Activated T-helper 17 cell treated with anti-CD3 and anti-CD28 coated beads, Interleukin-2, amount 50 U/mL, for 72 hours (primary cell): ENCODE results near the gene TRMT10C. TPM values are rescaled to one million over a fixed set of nuclear protein-coding genes. Genes with fewer than 3 reads are reported as not detected.

ENCODE experiments used
- ATAC-seq: fragments of 150-1000 bp; cut with Tn5 transposase; replicated peaks from 2 replicates; pipeline ENCODE4 v1.10.0; 2021; ENCODE audit warnings: mild to moderate bottlenecking, moderate library complexity
- H3K27ac Mint-ChIP-seq: one replicate; pipeline ENCODE4 v1.8.0; 2022; ENCODE audit warnings: mixed read lengths
- H3K27me3 Mint-ChIP-seq: one replicate; pipeline ENCODE4 v1.8.0; 2022; ENCODE audit warnings: mixed read lengths
- H3K36me3 Mint-ChIP-seq: one replicate; pipeline ENCODE4 v1.8.0; 2022; ENCODE audit warnings: low read depth, mild to moderate bottlenecking, mixed read lengths
- H3K4me1 Mint-ChIP-seq: one replicate; pipeline ENCODE4 v1.8.0; 2022; ENCODE audit warnings: mixed read lengths
- H3K4me3 Mint-ChIP-seq: one replicate; pipeline ENCODE4 v1.8.0; 2022; ENCODE audit warnings: mild to moderate bottlenecking, mixed read lengths
- H3K9me3 Mint-ChIP-seq: one replicate; pipeline ENCODE4 v1.8.0; 2022; ENCODE audit warnings: mixed read lengths
- total RNA-seq, 2 donors: library from RNA; stranded (reverse); gene quantifications; one replicate each; pipeline ENCODE4 v1.2.3, GENCODE V29; 2022

TRMT10C gene
- total RNA-seq = 10 to 100 TPM; 31.6 to 49.9 TPM

DNA sequence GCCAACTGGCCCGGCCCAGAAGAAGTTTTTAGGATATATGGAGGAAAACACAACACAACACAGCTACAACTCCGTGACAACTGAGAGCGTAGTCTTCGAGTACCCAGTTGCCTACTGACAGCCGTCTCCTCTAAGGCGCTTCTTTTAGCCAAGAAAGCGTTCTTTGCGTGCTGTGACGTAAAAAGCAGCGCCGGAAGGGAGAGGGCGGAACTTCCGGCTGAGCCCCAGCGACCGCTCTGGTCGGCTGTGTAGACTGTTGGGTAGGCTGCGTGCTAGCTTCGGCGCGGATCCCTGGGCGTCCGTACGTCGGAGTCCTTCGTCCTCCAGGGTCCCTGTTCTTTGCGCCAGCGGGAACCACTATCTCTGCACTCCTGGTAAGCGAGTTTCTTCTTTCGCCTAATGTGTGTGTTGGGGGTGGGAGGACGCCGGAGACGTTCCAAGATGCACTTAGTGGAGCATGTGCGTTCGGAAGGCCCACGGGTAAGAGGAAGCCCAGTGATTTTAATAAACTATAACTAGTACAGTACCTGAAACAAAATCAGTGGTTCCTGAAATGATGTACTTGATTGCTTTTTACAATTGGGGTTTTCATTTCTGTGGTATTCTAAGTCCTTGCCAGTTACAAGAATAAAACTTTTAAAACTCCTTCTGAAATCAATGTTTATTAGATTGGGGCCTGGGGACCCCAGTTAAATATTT is at the start of gene TRMT10C:
Gene TRMT10C, plus strand, starts transcription at position 239 of the 699 bp plus-strand sequence. CDS start 2,914 bp downstream, outside the sequence.
- peaks cover 53% of the 10 kb centered on the region for H3K36me3 Mint-ChIP-seq
- H3K27me3 Mint-ChIP-seq = peaks cover 1% of the 10 kb centered on the region
- H3K9me3 Mint-ChIP-seq = no peaks in the 10 kb centered on the region
- peak within 1 kb of the TSS; percentile 96 for H3K27ac Mint-ChIP-seq
- H3K4me3 Mint-ChIP-seq = peak within 1 kb of the TSS; percentile 91
- peak; percentile 99 for ATAC-seq
- peaks cover 24% of the 10 kb centered on the region for H3K4me1 Mint-ChIP-seq

GRCh38 chr3:101512396-101512645 is 49.3 kb upstream of the TRMT10C start:
- no peaks in the 10 kb centered on the region for H3K27me3 Mint-ChIP-seq
- H3K27ac Mint-ChIP-seq = peak overlapping the region; percentile 100
- H3K36me3 Mint-ChIP-seq = peaks cover 21% of the 10 kb centered on the region
- peak overlapping the region; percentile 100 for H3K4me3 Mint-ChIP-seq
- no peaks in the 10 kb centered on the region for H3K9me3 Mint-ChIP-seq
- ATAC-seq = peak; percentile 60
- peaks cover 16% of the 10 kb centered on the region for H3K4me1 Mint-ChIP-seq

DNA sequence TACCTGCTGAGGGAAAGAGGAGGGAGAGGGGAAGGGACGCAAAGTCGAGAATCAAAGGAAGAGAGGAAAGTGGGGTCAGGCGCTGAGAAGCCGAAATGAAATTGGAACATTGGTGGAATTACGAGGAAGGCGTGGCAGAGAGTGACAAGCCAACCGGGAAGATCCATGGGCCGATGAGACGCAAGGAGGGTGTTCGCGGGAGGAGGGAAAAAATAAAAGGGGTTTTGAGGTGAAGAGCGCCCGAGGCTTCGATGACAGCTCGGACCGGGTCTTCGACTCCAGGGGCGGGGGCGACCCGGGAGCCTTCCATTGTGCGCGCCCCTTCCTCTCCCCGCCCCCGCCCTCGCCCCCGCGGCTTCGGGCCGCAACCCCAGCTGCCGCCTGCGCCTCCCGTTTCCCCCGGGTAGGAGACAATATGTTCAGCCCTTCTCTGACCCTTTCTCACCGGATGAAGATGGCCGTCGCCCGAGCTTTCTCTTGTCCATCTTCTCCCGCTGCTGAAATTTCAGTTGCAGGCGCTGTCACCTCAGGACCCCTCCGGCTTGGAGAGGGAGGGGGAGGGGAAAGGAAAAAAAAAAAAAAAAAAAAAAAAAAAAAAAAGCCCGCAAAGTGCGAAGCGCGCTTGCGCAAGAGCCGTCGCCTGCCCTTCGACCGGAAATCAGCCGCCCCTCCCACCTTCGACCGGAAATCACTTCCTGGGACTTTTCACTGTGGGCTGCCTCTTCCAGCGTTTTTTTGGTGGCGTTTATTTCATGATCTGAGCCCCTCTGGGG is 48.8 kb upstream of the TRMT10C start, which contains the start of gene SENP7:
Gene SENP7, minus strand, starts transcription at position 567 of the 773 bp plus-strand sequence. Its CDS starts 82 bp downstream, at position 485.
- no peaks in the 10 kb centered on the region for H3K27me3 Mint-ChIP-seq
- H3K9me3 Mint-ChIP-seq = no peaks in the 10 kb centered on the region
- peak within 1 kb of the TSS; percentile 100 for H3K4me3 Mint-ChIP-seq
- peaks cover 19% of the 10 kb centered on the region for H3K36me3 Mint-ChIP-seq
- ATAC-seq = peak; percentile 64
- peaks cover 16% of the 10 kb centered on the region for H3K4me1 Mint-ChIP-seq
- peak within 1 kb of the TSS; percentile 100 for H3K27ac Mint-ChIP-seq

- ATAC-seq = peak; percentile 38
- H3K4me1 Mint-ChIP-seq = peaks cover 16% of the 10 kb centered on the region
- H3K4me3 Mint-ChIP-seq = peak overlapping the region; percentile 100
- no peaks in the 10 kb centered on the region for H3K9me3 Mint-ChIP-seq
- H3K36me3 Mint-ChIP-seq = peaks cover 15% of the 10 kb centered on the region
- H3K27me3 Mint-ChIP-seq = no peaks in the 10 kb centered on the region
- peak overlapping the region; percentile 100 for H3K27ac Mint-ChIP-seq
Observed at GRCh38 chr3:101513419-101513986, 48.2 kb upstream of the TRMT10C start.

DNA sequence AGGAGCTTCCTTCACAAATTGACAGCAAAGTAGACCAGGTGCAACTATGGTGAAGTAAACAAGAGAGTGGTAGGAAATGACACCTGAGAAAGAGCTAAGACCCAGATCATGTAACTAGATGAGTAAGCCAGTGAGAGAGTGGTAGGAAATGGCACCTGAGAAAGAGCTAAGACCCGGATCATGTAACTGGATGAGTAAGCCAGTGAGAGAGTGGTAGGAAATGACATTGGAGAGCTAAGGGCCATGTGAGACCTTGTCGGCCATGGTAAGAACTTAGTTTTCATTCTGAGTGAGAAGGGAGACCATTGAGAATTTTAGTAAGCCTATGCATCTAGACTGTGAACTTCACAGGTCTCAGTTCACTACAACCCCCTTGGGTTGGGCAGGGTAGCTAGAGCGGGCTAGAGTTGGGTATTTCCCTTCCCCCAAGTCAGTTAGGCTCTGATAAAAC is 43.2 kb upstream of the TRMT10C start:
- Mint-ChIP-seq H3K9me3 (no peaks in the 10 kb centered on the region), H3K27ac (peak overlapping the region; percentile 69), H3K36me3 (peaks cover under 1% of the 10 kb centered on the region), H3K4me3 (peak overlapping the region; percentile 77), H3K27me3 (no peaks in the 10 kb centered on the region), H3K4me1 (peaks cover 17% of the 10 kb centered on the region)
- ATAC-seq = peak; percentile 95

DNA sequence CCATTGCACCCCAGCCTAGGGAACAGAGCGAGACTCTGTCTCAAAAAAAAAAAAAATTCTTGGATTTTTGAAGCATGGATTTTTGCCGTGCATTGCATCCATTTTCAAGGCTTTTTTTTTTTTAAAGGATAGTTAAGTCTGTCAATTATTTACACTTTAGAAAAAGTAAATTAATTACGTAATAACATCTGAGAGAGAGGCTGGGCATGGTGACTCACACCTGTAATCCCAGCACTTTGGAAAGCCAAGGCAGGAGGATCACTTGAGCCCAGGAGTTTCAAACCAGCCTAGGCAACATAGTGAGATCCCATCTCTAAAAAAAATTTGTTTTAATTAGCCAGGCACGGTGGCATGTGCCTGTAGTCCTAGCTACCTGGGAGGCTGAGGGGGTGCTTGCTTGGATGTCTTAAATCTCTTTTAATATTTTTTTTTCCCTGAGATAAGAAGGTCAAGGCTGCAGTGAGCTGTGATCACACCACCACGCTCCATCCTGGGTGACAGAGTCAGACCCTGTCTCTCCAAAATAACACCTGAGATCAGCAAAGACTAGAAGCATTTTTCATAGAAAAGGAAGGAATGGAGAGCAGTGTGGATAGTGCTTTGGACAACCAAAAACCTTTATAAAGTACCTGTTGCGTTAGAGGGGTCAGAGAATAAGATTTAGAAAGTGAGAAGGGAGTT is 41.8 kb upstream of the TRMT10C start:
- Mint-ChIP-seq H3K4me3 (peak overlapping the region; percentile 77), H3K9me3 (no peaks in the 10 kb centered on the region), H3K36me3 (no peaks in the 10 kb centered on the region), H3K4me1 (peaks cover 17% of the 10 kb centered on the region), H3K27me3 (no peaks in the 10 kb centered on the region), H3K27ac (peak overlapping the region; percentile 69)
- ATAC-seq = no peak

- Mint-ChIP-seq H3K4me3 (peak overlapping the region; percentile 72), H3K27me3 (no peaks in the 10 kb centered on the region), H3K9me3 (no peaks in the 10 kb centered on the region), H3K36me3 (no peaks in the 10 kb centered on the region), H3K4me1 (peaks cover 17% of the 10 kb centered on the region), H3K27ac (peak overlapping the region; percentile 21)
- ATAC-seq = no peak
Observed at GRCh38 chr3:101521211-101521701, 40.4 kb upstream of the TRMT10C start.

DNA sequence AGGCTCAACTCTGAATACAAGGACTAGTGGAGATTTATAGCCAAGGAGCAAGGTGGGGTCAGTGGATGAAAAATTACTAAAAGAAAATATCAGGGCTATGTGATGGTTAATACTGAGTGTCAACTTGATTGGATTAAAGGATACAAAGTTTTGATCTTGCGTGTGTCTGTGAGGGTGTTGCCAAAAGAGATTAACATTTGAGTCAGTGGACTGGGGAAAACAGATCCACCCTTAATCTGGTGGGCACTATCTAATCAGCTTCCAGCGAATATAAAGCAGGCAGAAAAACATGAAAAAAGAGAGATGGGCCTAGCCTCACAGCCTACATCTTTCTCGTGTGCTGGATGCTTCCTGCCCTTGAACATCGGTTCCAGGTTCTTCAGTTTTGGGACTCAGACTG is 34.2 kb upstream of the TRMT10C start:
- Mint-ChIP-seq H3K9me3 (no peaks in the 10 kb centered on the region), H3K4me1 (peaks cover 32% of the 10 kb centered on the region), H3K27me3 (no peaks in the 10 kb centered on the region)

GRCh38 chr3:101527906-101528305 is 33.8 kb upstream of the TRMT10C start:
- Mint-ChIP-seq H3K9me3 (no peaks in the 10 kb centered on the region), H3K27ac (no peak overlapping the region), H3K4me3 (no peak overlapping the region), H3K4me1 (peaks cover 33% of the 10 kb centered on the region), H3K36me3 (no peaks in the 10 kb centered on the region), H3K27me3 (no peaks in the 10 kb centered on the region)
- no peak for ATAC-seq

More for the DNA sequence above, 34.2 kb upstream of the TRMT10C start:
- no peaks in the 10 kb centered on the region for H3K36me3 Mint-ChIP-seq
- no peak for ATAC-seq
- no peak overlapping the region for H3K4me3 Mint-ChIP-seq
- no peak overlapping the region for H3K27ac Mint-ChIP-seq

GRCh38 chr3:101529816-101530685 is 31.6 kb upstream of the TRMT10C start:
- no peaks in the 10 kb centered on the region for H3K27me3 Mint-ChIP-seq
- H3K36me3 Mint-ChIP-seq = no peaks in the 10 kb centered on the region
- peaks cover 33% of the 10 kb centered on the region for H3K4me1 Mint-ChIP-seq

GRCh38 chr3:101530686-101531047 is 31.0 kb upstream of the TRMT10C start:
- no peaks in the 10 kb centered on the region for H3K9me3 Mint-ChIP-seq
- ATAC-seq = no peak
- H3K4me3 Mint-ChIP-seq = peak overlapping the region; percentile 21
- no peaks in the 10 kb centered on the region for H3K27me3 Mint-ChIP-seq
- H3K27ac Mint-ChIP-seq = peak overlapping the region; percentile 9
- H3K36me3 Mint-ChIP-seq = no peaks in the 10 kb centered on the region
- H3K4me1 Mint-ChIP-seq = peaks cover 33% of the 10 kb centered on the region

More at GRCh38 chr3:101529816-101530685, 31.6 kb upstream of the TRMT10C start:
- Mint-ChIP-seq H3K4me3 (peak overlapping the region; percentile 21), H3K27ac (peak overlapping the region; percentile 9), H3K9me3 (no peaks in the 10 kb centered on the region)
- no peak for ATAC-seq

DNA sequence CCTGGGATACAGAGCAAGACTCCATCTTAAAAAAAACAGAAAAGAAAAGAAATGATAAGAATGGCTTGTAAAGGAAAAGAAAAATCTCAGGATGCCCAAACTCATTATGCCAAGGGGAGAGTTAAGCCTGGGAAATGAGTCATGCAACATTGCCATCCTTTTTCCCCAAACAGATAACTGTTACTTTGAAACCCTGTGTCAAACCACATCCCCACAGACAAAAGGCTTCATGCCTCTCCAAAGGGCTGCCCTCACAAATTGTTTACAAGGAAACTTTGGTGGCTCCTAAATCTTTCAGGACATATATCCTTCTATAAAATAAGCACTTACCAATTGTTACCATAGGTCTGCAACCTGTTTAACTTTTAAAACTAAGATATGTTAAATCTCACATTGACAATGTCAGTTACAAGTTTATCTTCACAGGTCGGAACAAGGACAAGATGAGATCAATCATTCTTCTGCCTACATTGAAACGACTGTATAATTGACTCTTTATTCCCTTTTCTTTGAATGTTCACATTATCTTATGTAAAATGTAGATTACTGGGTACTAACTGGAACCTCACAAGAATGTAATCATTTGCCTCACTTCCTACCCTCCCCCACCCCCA is 30.1 kb upstream of the TRMT10C start:
- Mint-ChIP-seq H3K27ac (peak overlapping the region; percentile 9), H3K4me3 (peak overlapping the region; percentile 21), H3K27me3 (no peaks in the 10 kb centered on the region), H3K4me1 (peaks cover 33% of the 10 kb centered on the region), H3K9me3 (no peaks in the 10 kb centered on the region), H3K36me3 (no peaks in the 10 kb centered on the region)
- ATAC-seq = peak; percentile 98
